CD14-positive monocyte (primary cell): Measurements from ENCODE around the gene MPST. TPM values are rescaled to one million over a fixed set of nuclear protein-coding genes. Genes with fewer than 3 reads are reported as not detected.
A peak's percentile ranks its signal among the peaks of the same experiment; 100 is the strongest.

ENCODE experiments used
- DNase-seq, 3 donors: peaks; one replicate each; pipeline ENCODE4 v3.0.0-alpha.2; 2011 to 2022
- H2AFZ ChIP-seq: 2 replicates; pipeline ENCODE4 v1.6.0; 2012; ENCODE audit warnings: mild to moderate bottlenecking, low read depth, low read length, inconsistent platforms; ENCODE audit not compliant: insufficient read depth, poor library complexity, severe bottlenecking
- H3K27ac ChIP-seq, 2 donors: 1 replicate in 1 of 2; 2 replicates in 1 of 2; pipeline ENCODE4 v1.5.1; 2012 to 2013; ENCODE audit warnings: low read length in 2 of 2, control low read depth in 1 of 2, inconsistent platforms in 1 of 2, low read depth in 1 of 2, mild to moderate bottlenecking in 1 of 2
- H3K27me3 ChIP-seq, 2 donors: one replicate each; pipeline versions ENCODE4 v1.6.0 to v1.6.1; 2011 to 2013; ENCODE audit warnings: low read length in 2 of 2; ENCODE audit not compliant: control insufficient read depth in 2 of 2, insufficient read depth in 2 of 2
- H3K36me3 ChIP-seq, 2 donors: replicated peaks in 1 of 2; 1 replicate in 1 of 2; 2 replicates in 1 of 2; pipeline versions ENCODE4 v1.5.1 to v1.6.1; 2012 to 2013; ENCODE audit warnings: low read length in 2 of 2, control low read depth in 1 of 2, inconsistent platforms in 1 of 2, mild to moderate bottlenecking in 1 of 2; ENCODE audit not compliant: insufficient read depth in 2 of 2, control insufficient read depth in 1 of 2
- H3K4me1 ChIP-seq, 2 donors: 1 replicate in 1 of 2; 2 replicates in 1 of 2; pipeline versions ENCODE4 v1.5.1 to v1.6.1; 2012 to 2013; ENCODE audit warnings: low read length in 2 of 2, control low read depth in 1 of 2, inconsistent platforms in 1 of 2, mild to moderate bottlenecking in 1 of 2, moderate library complexity in 1 of 2; ENCODE audit not compliant: insufficient read depth in 2 of 2, control insufficient read depth in 1 of 2
- H3K4me2 ChIP-seq: replicated peaks from 2 replicates; pipeline ENCODE3; 2012; ENCODE audit warnings: low read length, moderate library complexity, mild to moderate bottlenecking; ENCODE audit not compliant: poor library complexity, severe bottlenecking; ENCODE audit errors: extremely low read depth
- H3K4me3 ChIP-seq, 3 experiments: fragments of 200-600 bp in 1 of 3; sonication (generic) in 1 of 3; replicated peaks in 1 of 3; 1 replicate in 2 of 3; 2 replicates in 1 of 3; pipeline ENCODE4 v1.5.1; 2011 to 2013; ENCODE audit warnings: low read length in 3 of 3, mild to moderate bottlenecking in 3 of 3, control low read depth in 2 of 3, low read depth in 2 of 3, inconsistent platforms in 1 of 3, moderate library complexity in 1 of 3
- H3K79me2 ChIP-seq: 2 replicates; pipeline ENCODE4 v1.6.0; 2012; ENCODE audit warnings: mild to moderate bottlenecking, control low read depth, inconsistent platforms, low read length, moderate library complexity; ENCODE audit not compliant: insufficient read depth
- H3K9ac ChIP-seq: 2 replicates; pipeline ENCODE4 v1.6.0; 2017; ENCODE audit warnings: low read length, mild to moderate bottlenecking; ENCODE audit not compliant: insufficient read depth, poor library complexity, severe bottlenecking
- H3K9me3 ChIP-seq, 2 donors: replicated peaks in 1 of 2; 1 replicate in 1 of 2; 2 replicates in 1 of 2; pipeline versions ENCODE4 v1.5.1 to v1.6.1; 2012 to 2013; ENCODE audit warnings: low read length in 2 of 2, control low read depth in 1 of 2; ENCODE audit not compliant: control insufficient read depth in 1 of 2, insufficient read depth in 1 of 2
- H4K20me1 ChIP-seq: 2 replicates; pipeline ENCODE4 v1.6.0; 2012; ENCODE audit warnings: mild to moderate bottlenecking, low read length, control low read depth, moderate library complexity; ENCODE audit not compliant: insufficient read depth
- H3K27ac Mint-ChIP-seq, 7 donors: one replicate each; pipeline ENCODE4 v1.8.0; 2020; ENCODE audit warnings: mild to moderate bottlenecking in 7 of 7, mixed read lengths in 7 of 7, moderate library complexity in 6 of 7, inconsistent platforms in 2 of 7
- H3K27me3 Mint-ChIP-seq, 3 donors: one replicate each; pipeline ENCODE4 v1.8.0; 2021 to 2022; ENCODE audit warnings: low read depth in 3 of 3, mild to moderate bottlenecking in 3 of 3, mixed read lengths in 3 of 3, moderate library complexity in 3 of 3, inconsistent platforms in 1 of 3
- H3K36me3 Mint-ChIP-seq, 2 donors: one replicate each; pipeline ENCODE4 v1.8.0; 2020; ENCODE audit warnings: mixed read lengths in 2 of 2, inconsistent platforms in 1 of 2, mild to moderate bottlenecking in 1 of 2
- H3K4me1 Mint-ChIP-seq: one replicate; pipeline ENCODE4 v1.8.0; 2020; ENCODE audit warnings: mild to moderate bottlenecking, mixed read lengths
- H3K4me3 Mint-ChIP-seq, 2 donors: one replicate each; pipeline ENCODE4 v1.8.0; 2020; ENCODE audit warnings: mild to moderate bottlenecking in 2 of 2, mixed read lengths in 2 of 2, moderate library complexity in 1 of 2
- H3K9me3 Mint-ChIP-seq, 7 donors: one replicate each; pipeline ENCODE4 v1.8.0; 2020 to 2022; ENCODE audit warnings: mixed read lengths in 7 of 7, mild to moderate bottlenecking in 6 of 7, moderate library complexity in 6 of 7, inconsistent platforms in 2 of 7
- CTCF ChIP-seq: fragments of 200-600 bp; IDR thresholded peaks from one replicate; pipeline ENCODE4 v1.8.0; 2022; ENCODE audit warnings: antibody characterized with exemption, mild to moderate bottlenecking
- WGBS: methylation state at CpG from one replicate; pipeline ENCODE4 v1.1.5; 2013; ENCODE audit warnings: missing lambda C conversion rate; ENCODE audit not compliant: insufficient coverage; 5-methylcytosine and 5-hydroxymethylcytosine counted together
- intact Hi-C, 2 donors: fragments of 100-400 bp; cut with micrococcal nuclease; formaldehyde crosslinking; loops; one replicate each; pipeline versions ENCODE4 v1.15.0 to v1.15.1; 2023
- polyA plus RNA-seq, 3 donors: library from polyadenylated mRNA; depleted of rRNA in 1 of 3; unstranded in 2 of 3; stranded (reverse) in 1 of 3; fragments of 300-500 nt in 2 of 3; fragments of >200 nt in 1 of 3; fragmentation: Illumina TruSeq in 2 of 3; gene quantifications; 1 replicate in 2 of 3; 2 replicates in 1 of 3; pipeline ENCODE4 v1.2.3, GENCODE V29; 2012 to 2021

MPST gene
- polyA plus RNA-seq, 3 donors: 27.9 to 53.7 (median 51.2) TPM

- TF ChIP-seq CTCF: no peak
- no peak overlapping the region for H3K9ac ChIP-seq
- H3K4me1 Mint-ChIP-seq: peaks cover 10% of the 10 kb centered on the region
Measured at GRCh38 chr22:37057796-37058510, 38.4 kb downstream of the MPST start.

GRCh38 chr22:37058917-37059701 lies 39.6 kb downstream of the MPST start:
- Mint-ChIP-seq H3K4me1 (no peaks in the 10 kb centered on the region), H3K27ac (no peak overlapping the region), H3K9me3 (no peaks in the 10 kb centered on the region), H3K27me3 (peaks cover 0 to 7% (median 4%) of the 10 kb centered on the region in 3 donors), H3K4me3 (no peak overlapping the region), H3K36me3 (peaks cover 39 to 47% of the 10 kb centered on the region in 2 donors)
- no peak overlapping the region for H2AFZ ChIP-seq
- no peak overlapping the region for H3K9ac ChIP-seq
- no peak overlapping the region for H3K4me2 ChIP-seq
- no peak for TF ChIP-seq CTCF
- intact Hi-C loops: no loop called here
- H3K79me2 ChIP-seq: no peaks in the 10 kb centered on the region
- H3K4me1 ChIP-seq: no peaks in the 10 kb centered on the region
- no peaks in the 10 kb centered on the region for H3K9me3 ChIP-seq
- DNase-seq: no peak
- H4K20me1 ChIP-seq: no peaks in the 10 kb centered on the region
- WGBS: 97% methylated on average over 25 of the region's 28 CpGs
- H3K27me3 ChIP-seq: no peaks in the 10 kb centered on the region
- H3K36me3 ChIP-seq: peaks cover 27 to 59% of the 10 kb centered on the region in 2 donors
- no peak overlapping the region for H3K4me3 ChIP-seq
- no peak overlapping the region for H3K27ac ChIP-seq

More at GRCh38 chr22:37057796-37058510, 38.4 kb downstream of the MPST start:
- H3K27me3 Mint-ChIP-seq: peaks cover 0 to 7% (median 4%) of the 10 kb centered on the region in 3 donors
- Histone ChIP-seq H3K4me1 (peaks cover 3 to 9% of the 10 kb centered on the region in 2 donors), H3K36me3 (peaks cover 27 to 62% of the 10 kb centered on the region in 2 donors), H2AFZ (no peak overlapping the region), H3K27ac (no peak overlapping the region), H4K20me1 (peaks cover under 1% of the 10 kb centered on the region), H3K4me2 (no peak overlapping the region), H3K27me3 (no peaks in the 10 kb centered on the region), H3K4me3 (no peak overlapping the region), H3K79me2 (no peaks in the 10 kb centered on the region), H3K9me3 (no peaks in the 10 kb centered on the region)
- peaks cover 47 to 54% of the 10 kb centered on the region in 2 donors for H3K36me3 Mint-ChIP-seq
- intact Hi-C loops: no loop called here
- no peak overlapping the region for H3K4me3 Mint-ChIP-seq
- 100% methylated on average over 8 of the region's 12 CpGs for WGBS
- no peaks in the 10 kb centered on the region for H3K9me3 Mint-ChIP-seq
- DNase-seq: no peak
- H3K27ac Mint-ChIP-seq: peak overlapping the region in 1 of 7 donors; percentile 43
